SK-N-SH (cell line): Measurements from ENCODE around the gene ZNF337. TPM values are rescaled to one million over a fixed set of nuclear protein-coding genes. Genes with fewer than 3 reads are reported as not detected.

ENCODE experiments used
- CTCF ChIA-PET: fragments of 300-600, 350-600 bp; formaldehyde crosslinking; extraction: SDS; loops from one replicate; lab custom pipeline; 2021; lab: Yijun Ruan, JAX
- POLR2A ChIA-PET: fragments of 350-600 bp; sonication (Branson Sonifier 250); formaldehyde crosslinking; extraction: SDS; loops from one replicate; lab custom pipeline; 2020; ENCODE audit warnings: antibody characterized with exemption, inconsistent platforms; lab: Yijun Ruan, JAX
- DNase-seq: peaks from one replicate; pipeline ENCODE4 v3.0.0; 2012
- H2AFZ ChIP-seq: fragments of 200-600 bp; sonication (generic); 2 replicates; pipeline ENCODE4 v1.8.1; 2016; ENCODE audit warnings: antibody characterized with exemption, mild to moderate bottlenecking, low read depth
- H3F3A ChIP-seq: fragments of 200-600 bp; sonication (generic); replicated peaks from 2 replicates; pipeline ENCODE3; 2016; ENCODE audit warnings: antibody characterized with exemption, mild to moderate bottlenecking; ENCODE audit not compliant: insufficient read depth
- H3K27ac ChIP-seq, 2 experiments: fragments of 200-500 bp in 1 of 2; fragments of 200-600 bp in 1 of 2; sonication (Bioruptor generic) in 1 of 2; sonication (generic), shearing (Covaris generic) in 1 of 2; 2 replicates each; pipeline versions ENCODE4 v1.5.1 to v1.6.1; 2014 to 2016; ENCODE audit warnings: low read depth in 2 of 2, inconsistent platforms in 1 of 2, low read length in 1 of 2, mild to moderate bottlenecking in 1 of 2, mixed read lengths in 1 of 2
- H3K27me3 ChIP-seq: fragments of 200-600 bp; sonication (generic), shearing (Covaris generic); 2 replicates; pipeline ENCODE4 v1.6.1; 2016; ENCODE audit warnings: mixed run types; ENCODE audit not compliant: insufficient read depth
- H3K36me3 ChIP-seq, 2 experiments: fragments of 200-500 bp in 1 of 2; fragments of 200-600 bp in 1 of 2; sonication (Bioruptor generic) in 1 of 2; sonication (generic) in 1 of 2; replicated peaks in 1 of 2; 2 replicates each; pipeline versions ENCODE3 to v1.5.1; 2014 to 2016; ENCODE audit warnings: low read length in 1 of 2, mild to moderate bottlenecking in 1 of 2; ENCODE audit not compliant: insufficient read depth in 2 of 2, control insufficient read depth in 1 of 2
- H3K4me1 ChIP-seq, 2 experiments: fragments of 200-500 bp in 1 of 2; fragments of 200-600 bp in 1 of 2; sonication (Bioruptor generic) in 1 of 2; sonication (generic), shearing (Covaris generic) in 1 of 2; 2 replicates each; pipeline versions ENCODE4 v1.5.1 to v1.6.1; 2014 to 2016; ENCODE audit warnings: low read depth in 1 of 2, low read length in 1 of 2, mixed run types in 1 of 2; ENCODE audit not compliant: insufficient read depth in 2 of 2, control insufficient read depth in 1 of 2
- H3K4me2 ChIP-seq: fragments of 200-600 bp; sonication (generic), shearing (Covaris generic); 2 replicates; pipeline ENCODE4 v1.6.1; 2017; ENCODE audit warnings: mixed run types
- H3K4me3 ChIP-seq, 2 experiments: fragments of 200-500 bp in 1 of 2; fragments of 200-600 bp in 1 of 2; sonication (Bioruptor generic) in 1 of 2; sonication (generic), shearing (Covaris generic) in 1 of 2; 2 replicates each; pipeline versions ENCODE4 v1.5.1 to v1.8.1; 2014 to 2016; ENCODE audit warnings: low read depth in 2 of 2, inconsistent platforms in 1 of 2, low read length in 1 of 2, mild to moderate bottlenecking in 1 of 2, mixed read lengths in 1 of 2, moderate library complexity in 1 of 2
- H3K79me2 ChIP-seq: fragments of 200-600 bp; sonication (generic); 2 replicates; pipeline ENCODE4 v1.8.1; 2017; ENCODE audit warnings: mild to moderate bottlenecking; ENCODE audit not compliant: insufficient read depth
- H3K9ac ChIP-seq: fragments of 200-600 bp; sonication (generic); 2 replicates; pipeline ENCODE4 v1.6.1; 2017; ENCODE audit warnings: mixed run types
- H3K9me2 ChIP-seq: fragments of 200-600 bp; sonication (generic); 2 replicates; pipeline ENCODE4 v1.6.1; 2017; ENCODE audit warnings: mixed run types
- H3K9me3 ChIP-seq: fragments of 200-600 bp; sonication (generic); 2 replicates; pipeline ENCODE4 v1.6.1; 2017; ENCODE audit warnings: mixed run types, mild to moderate bottlenecking, moderate library complexity
- H4K20me1 ChIP-seq: fragments of 200-600 bp; sonication (generic); 2 replicates; pipeline ENCODE4 v1.6.1; 2017; ENCODE audit warnings: mild to moderate bottlenecking, mixed run types; ENCODE audit not compliant: insufficient read depth
- CTCF ChIP-seq: fragments of 200-600 bp; sonication (generic); IDR thresholded peaks from 2 replicates; pipeline ENCODE4 v1.6.1; 2017; ENCODE audit warnings: antibody characterized with exemption, mild to moderate bottlenecking, moderate library complexity
- ELF1 ChIP-seq: IDR thresholded peaks from 2 replicates; pipeline ENCODE4 v1.4.0; 2012
- EP300 ChIP-seq, 2 experiments: IDR thresholded peaks; 2 replicates each; pipeline versions ENCODE4 v1.4.0 to v1.6.1; 2012; ENCODE audit warnings: borderline replicate concordance in 1 of 2, low read depth in 1 of 2, low read length in 1 of 2
- EZH2phosphoT487 ChIP-seq: fragments of 200-600 bp; sonication (generic); IDR thresholded peaks from 2 replicates; pipeline ENCODE4 v1.6.1; 2017; ENCODE audit warnings: low read depth, mixed run types, mild to moderate bottlenecking, antibody characterized with exemption, moderate library complexity, borderline replicate concordance
- GABPA ChIP-seq: IDR thresholded peaks from 2 replicates; pipeline ENCODE4 v1.4.0; 2012; ENCODE audit warnings: low read depth, mild to moderate bottlenecking
- JUND ChIP-seq: IDR thresholded peaks from 2 replicates; pipeline ENCODE4 v1.4.0; 2012
- MEF2A ChIP-seq: IDR thresholded peaks from 2 replicates; pipeline ENCODE4 v1.4.0; 2012; ENCODE audit warnings: low read depth, borderline replicate concordance
- MXI1 ChIP-seq: IDR thresholded peaks from 2 replicates; pipeline ENCODE4 v1.6.1; 2012; ENCODE audit warnings: mild to moderate bottlenecking, low read depth, low read length, improper control_type of control experiment
- NRF1 ChIP-seq: IDR thresholded peaks from 2 replicates; pipeline ENCODE4 v1.6.1; 2012; ENCODE audit warnings: low read depth, mild to moderate bottlenecking, low read length
- PBX3 ChIP-seq: IDR thresholded peaks from 2 replicates; pipeline ENCODE4; 2012
- RAD21 ChIP-seq: IDR thresholded peaks from 2 replicates; pipeline ENCODE4 v1.6.1; 2012; ENCODE audit warnings: mild to moderate bottlenecking, low read length
- REST ChIP-seq: IDR thresholded peaks from 2 replicates; pipeline ENCODE4 v1.6.1; 2012; ENCODE audit warnings: mild to moderate bottlenecking, low read depth, low read length, moderate library complexity
- RFX5 ChIP-seq: IDR thresholded peaks from 2 replicates; pipeline ENCODE4 v1.6.1; 2012; ENCODE audit warnings: mild to moderate bottlenecking, improper control_type of control experiment, low read length
- TAF1 ChIP-seq: IDR thresholded peaks from 2 replicates; pipeline ENCODE4 v1.6.1; 2012; ENCODE audit warnings: low read depth, mild to moderate bottlenecking, low read length, moderate library complexity, borderline replicate concordance
- TCF12 ChIP-seq: IDR thresholded peaks from 2 replicates; pipeline ENCODE4 v1.4.0; 2012
- USF1 ChIP-seq: IDR thresholded peaks from 2 replicates; pipeline ENCODE4 v1.4.0; 2012; ENCODE audit warnings: low read depth, borderline replicate concordance
- WGBS: methylation state at CpG from one replicate; pipeline ENCODE4 v1.1.6; 2017; ENCODE audit warnings: low lambda C conversion rate; 5-methylcytosine and 5-hydroxymethylcytosine counted together
- polyA plus RNA-seq, 3 experiments: library from polyadenylated mRNA; depleted of rRNA; stranded (reverse); fragments of >200 nt; gene quantifications; 2 replicates each; pipeline ENCODE4 v1.2.3, GENCODE V29; 2012

The ZNF337 gene
- polyA plus RNA-seq, 1 of the 3 experiments (the other 2 are of a cell fraction), result 16.5 TPM

GRCh38 chr20:25643716-25644115, 52.9 kb downstream of the ZNF337 start:
- Histone ChIP-seq H3K27me3 (no peaks in the 10 kb centered on the region), H3K27ac (no peak overlapping the region), H3K9me3 (no peaks in the 10 kb centered on the region), H3K36me3 (peaks cover 0 to 16% of the 10 kb centered on the region in 2 experiments), H2AFZ (no peak overlapping the region), H3K4me3 (no peak overlapping the region), H4K20me1 (no peaks in the 10 kb centered on the region), H3K9me2 (no peaks in the 10 kb centered on the region), H3K4me1 (no peaks in the 10 kb centered on the region), H3K4me2 (no peak overlapping the region), H3K79me2 (no peaks in the 10 kb centered on the region), H3K9ac (no peak overlapping the region), H3F3A (peaks cover 5% of the 10 kb centered on the region)
- DNase-seq, result no peak
- CTCF ChIA-PET, result no interaction called here
- POLR2A ChIA-PET, result no interaction called here
- TF ChIP-seq MEF2A (no peak), MXI1 (no peak), TAF1 (no peak), USF1 (no peak), TCF12 (no peak), ELF1 (no peak), REST (no peak), CTCF (no peak), GABPA (no peak), PBX3 (no peak), JUND (no peak), NRF1 (no peak)

GRCh38 chr20:25637247-25637646, 59.4 kb downstream of the ZNF337 start:
- no peak for DNase-seq
- ChIA-PET CTCF (no interaction called here), POLR2A (no interaction called here)
- WGBS, result 87% methylated on average over 2 of the region's 2 CpGs
- Histone ChIP-seq H3K9me3 (peaks cover 4% of the 10 kb centered on the region; the same call in 1 of the 2 replicates), H3K4me3 (no peak overlapping the region), H3K4me2 (no peak overlapping the region), H3K36me3 (peaks cover 3 to 13% of the 10 kb centered on the region in 2 experiments), H2AFZ (no peak overlapping the region), H3F3A (no peaks in the 10 kb centered on the region), H3K27me3 (no peaks in the 10 kb centered on the region), H3K79me2 (no peaks in the 10 kb centered on the region), H3K9ac (no peak overlapping the region), H3K9me2 (no peaks in the 10 kb centered on the region), H4K20me1 (no peaks in the 10 kb centered on the region), H3K4me1 (no peaks in the 10 kb centered on the region), H3K27ac (no peak overlapping the region)
- TF ChIP-seq RAD21 (no peak), REST (no peak), TCF12 (no peak), RFX5 (no peak), EZH2phosphoT487 (no peak), PBX3 (no peak), ELF1 (no peak), EP300 (IDR thresholded peaks at IDR 0.05; ENCODE audit: borderline replicate concordance in 1 of 2, low read depth in 1 of 2, low read length in 1 of 2) (no peak), NRF1 (no peak)
